Kidney epithelial cell (primary cell): ENCODE results near the gene OR1L4. TPM values are rescaled to one million over a fixed set of nuclear protein-coding genes. Genes with fewer than 3 reads are reported as not detected.

ENCODE experiments used
- DNase-seq: peaks from one replicate; pipeline ENCODE4 v3.0.0-alpha.2; 2010; ENCODE audit warnings: low read depth
- H3K27me3 ChIP-seq: 2 replicates; pipeline ENCODE4 v1.6.0; 2011; ENCODE audit warnings: low read length; ENCODE audit not compliant: control insufficient read depth, insufficient read depth
- H3K36me3 ChIP-seq: 2 replicates; pipeline ENCODE4 v1.5.1; 2011; ENCODE audit warnings: low read length; ENCODE audit not compliant: control insufficient read depth, insufficient read depth
- H3K4me3 ChIP-seq: 2 replicates; pipeline ENCODE4 v1.5.1; 2011; ENCODE audit warnings: low read depth, mild to moderate bottlenecking, control low read depth, low read length
- CTCF ChIP-seq: IDR thresholded peaks from 2 replicates; pipeline ENCODE4 v1.5.1; 2011; ENCODE audit warnings: mild to moderate bottlenecking, moderate library complexity, low read length, control low read depth, inconsistent platforms; ENCODE audit not compliant: insufficient read depth, poor library complexity, severe bottlenecking
- total RNA-seq: library from RNA; depleted of rRNA; stranded (reverse); fragments of >200 nt; gene quantifications from 2 replicates; pipeline ENCODE4 v1.2.3, GENCODE V29; 2015

OR1L4 gene
- total RNA-seq, 1 donor from 2014 or later = not detected

GRCh38 chr9:122742003-122742402 is 18.2 kb downstream of the OR1L4 start, which contains the start of gene OR1L6:
Gene OR1L6 (plus strand): TSS chr9:122742303. CDS start chr9:122749848, 7,545 bp downstream.
- Histone ChIP-seq H3K27me3 (no peaks in the 10 kb centered on the region), H3K36me3 (no peaks in the 10 kb centered on the region), H3K4me3 (no peak within 1 kb of the TSS)
- DNase-seq = no peak
- no peak for TF ChIP-seq CTCF

DNA sequence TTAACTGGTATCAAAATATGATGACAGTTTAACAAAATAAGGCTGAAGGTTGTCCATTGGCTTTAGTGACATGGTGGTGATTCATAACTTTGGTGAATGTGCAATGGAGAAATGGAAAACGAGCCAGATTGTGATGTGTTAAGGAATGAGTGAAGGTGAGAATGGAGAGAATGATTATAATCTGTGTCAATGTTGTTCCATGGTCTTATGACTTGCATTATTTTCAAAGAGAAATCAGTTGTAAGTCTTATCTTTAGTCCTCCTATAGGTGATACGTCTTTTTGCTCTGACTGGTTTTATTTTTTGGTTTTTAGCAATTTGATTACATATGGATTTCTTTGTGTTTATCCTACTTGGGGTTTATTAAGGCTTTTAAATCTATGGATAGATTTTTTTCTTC is 31.0 kb downstream of the OR1L4 start:
- no peak for TF ChIP-seq CTCF
- no peaks in the 10 kb centered on the region for H3K27me3 ChIP-seq
- H3K36me3 ChIP-seq = no peaks in the 10 kb centered on the region
- no peak overlapping the region for H3K4me3 ChIP-seq
- no peak for DNase-seq

DNA sequence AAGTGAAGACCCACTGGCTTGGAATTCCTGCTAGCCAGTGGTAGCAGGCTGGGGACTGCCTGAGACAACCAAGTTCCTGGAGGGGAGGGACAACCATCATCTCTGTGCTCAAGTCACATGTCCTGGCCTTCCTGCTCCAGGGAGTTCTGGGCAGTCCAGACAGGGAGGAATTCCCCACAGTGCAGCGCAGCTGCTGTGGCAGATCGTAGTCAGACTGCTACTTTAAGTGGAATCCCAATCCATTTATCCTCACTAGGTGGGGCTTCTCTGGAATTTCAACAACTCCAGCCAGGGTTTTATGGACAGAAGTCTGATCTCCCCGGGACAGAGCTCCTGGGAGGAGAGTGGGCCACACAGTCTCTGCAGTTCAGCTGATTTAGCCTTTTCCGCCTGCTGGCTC is 44.0 kb downstream of the OR1L4 start:
- no peaks in the 10 kb centered on the region for H3K36me3 ChIP-seq
- no peak for DNase-seq
- no peak for TF ChIP-seq CTCF
- no peaks in the 10 kb centered on the region for H3K27me3 ChIP-seq
- H3K4me3 ChIP-seq = no peak overlapping the region

Other genes with a start within 250 kb of the OR1L4 start
- not detected in 2 replicates for gene OR1J1, start 246.1 kb upstream of the OR1L4 start, total RNA-seq
- gene OR1J2, start 213.2 kb upstream of the OR1L4 start, total RNA-seq = not detected in 2 replicates
- not detected in 2 replicates for gene OR1J4, start 204.8 kb upstream of the OR1L4 start, total RNA-seq
- gene OR1N1, start 196.7 kb upstream of the OR1L4 start, total RNA-seq = not detected in 2 replicates
- not detected in 2 replicates for gene OR1N2, start 170.9 kb upstream of the OR1L4 start, total RNA-seq
- 0.67 TPM in 1 of 2 replicates, not detected in the other for gene OR1L8, start 140.6 kb upstream of the OR1L4 start, total RNA-seq
- gene OR1Q1, start 109.3 kb upstream of the OR1L4 start, total RNA-seq = not detected in 2 replicates
- not detected in 2 replicates for gene OR1B1, start 66.4 kb upstream of the OR1L4 start, total RNA-seq
- not detected in 2 replicates for gene OR1L1, start 62.3 kb upstream of the OR1L4 start, total RNA-seq
- gene OR1L3, start 48.9 kb upstream of the OR1L4 start, total RNA-seq = not detected in 2 replicates
- gene OR1L6, start 18.3 kb downstream of the OR1L4 start, total RNA-seq = not detected in 2 replicates
- not detected in 2 replicates for gene OR5C1, start 64.9 kb downstream of the OR1L4 start, total RNA-seq
- not detected in 2 replicates for gene OR1K1, start 76.1 kb downstream of the OR1L4 start, total RNA-seq
- gene PDCL, start 104.6 kb downstream of the OR1L4 start, total RNA-seq = 18.3 and 21.3 TPM in 2 replicates
- gene RC3H2, start 181.4 kb downstream of the OR1L4 start, total RNA-seq = 58.7 and 64.0 TPM in 2 replicates
- 12.8 and 13.1 TPM in 2 replicates for gene ZBTB6, start 189.3 kb downstream of the OR1L4 start, total RNA-seq
- gene ZBTB26, start 207.5 kb downstream of the OR1L4 start, total RNA-seq = 4.2 and 6.5 TPM in 2 replicates
- 19.1 and 27.4 TPM in 2 replicates for gene RABGAP1, start 217.0 kb downstream of the OR1L4 start, total RNA-seq